Kidney epithelial cell (primary cell): ENCODE results near the gene KCNE3. TPM values are rescaled to one million over a fixed set of nuclear protein-coding genes. Genes with fewer than 3 reads are reported as not detected.

ENCODE experiments used
- DNase-seq: peaks from one replicate; pipeline ENCODE4 v3.0.0-alpha.2; 2010; ENCODE audit warnings: low read depth
- H3K27me3 ChIP-seq: 2 replicates; pipeline ENCODE4 v1.6.0; 2011; ENCODE audit warnings: low read length; ENCODE audit not compliant: control insufficient read depth, insufficient read depth
- H3K36me3 ChIP-seq: 2 replicates; pipeline ENCODE4 v1.5.1; 2011; ENCODE audit warnings: low read length; ENCODE audit not compliant: control insufficient read depth, insufficient read depth
- H3K4me3 ChIP-seq: 2 replicates; pipeline ENCODE4 v1.5.1; 2011; ENCODE audit warnings: low read depth, mild to moderate bottlenecking, control low read depth, low read length
- total RNA-seq: library from RNA; depleted of rRNA; stranded (reverse); fragments of >200 nt; gene quantifications from 2 replicates; pipeline ENCODE4 v1.2.3, GENCODE V29; 2015
- TF ChIP-seq, protein P1 (sequence below): IDR thresholded peaks from 2 replicates; pipeline ENCODE4 v1.5.1; 2011; ENCODE audit warnings: mild to moderate bottlenecking, moderate library complexity, low read length, control low read depth, inconsistent platforms; ENCODE audit not compliant: insufficient read depth, poor library complexity, severe bottlenecking

Gene KCNE3
- total RNA-seq, 1 donor from 2014 or later: 0.42 TPM

DNA sequence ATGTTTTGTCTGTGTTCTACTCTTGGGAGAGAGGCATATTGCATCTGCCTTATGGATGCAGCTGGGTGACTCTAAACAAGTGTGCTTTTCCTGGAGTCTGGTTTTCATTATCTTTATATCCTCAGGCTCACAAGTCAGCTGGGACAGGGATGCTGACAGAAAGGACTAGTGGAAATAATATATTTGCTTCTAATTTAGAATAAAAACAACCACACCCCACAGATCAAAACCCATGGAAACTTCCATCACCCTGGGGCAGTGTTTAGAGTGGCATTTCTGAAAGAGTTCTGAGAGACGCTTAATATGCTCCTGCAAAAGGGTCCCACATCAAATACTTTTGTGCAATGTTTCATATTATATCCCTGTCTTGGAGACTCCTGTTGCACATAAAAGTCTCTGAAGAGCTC is 20.8 kb downstream of the KCNE3 start:
- H3K36me3 ChIP-seq: no peaks in the 10 kb centered on the region
- no peaks in the 10 kb centered on the region for H3K27me3 ChIP-seq
- no peak overlapping the region for H3K4me3 ChIP-seq
- no peak for DNase-seq
- TF ChIP-seq, protein P1, sequence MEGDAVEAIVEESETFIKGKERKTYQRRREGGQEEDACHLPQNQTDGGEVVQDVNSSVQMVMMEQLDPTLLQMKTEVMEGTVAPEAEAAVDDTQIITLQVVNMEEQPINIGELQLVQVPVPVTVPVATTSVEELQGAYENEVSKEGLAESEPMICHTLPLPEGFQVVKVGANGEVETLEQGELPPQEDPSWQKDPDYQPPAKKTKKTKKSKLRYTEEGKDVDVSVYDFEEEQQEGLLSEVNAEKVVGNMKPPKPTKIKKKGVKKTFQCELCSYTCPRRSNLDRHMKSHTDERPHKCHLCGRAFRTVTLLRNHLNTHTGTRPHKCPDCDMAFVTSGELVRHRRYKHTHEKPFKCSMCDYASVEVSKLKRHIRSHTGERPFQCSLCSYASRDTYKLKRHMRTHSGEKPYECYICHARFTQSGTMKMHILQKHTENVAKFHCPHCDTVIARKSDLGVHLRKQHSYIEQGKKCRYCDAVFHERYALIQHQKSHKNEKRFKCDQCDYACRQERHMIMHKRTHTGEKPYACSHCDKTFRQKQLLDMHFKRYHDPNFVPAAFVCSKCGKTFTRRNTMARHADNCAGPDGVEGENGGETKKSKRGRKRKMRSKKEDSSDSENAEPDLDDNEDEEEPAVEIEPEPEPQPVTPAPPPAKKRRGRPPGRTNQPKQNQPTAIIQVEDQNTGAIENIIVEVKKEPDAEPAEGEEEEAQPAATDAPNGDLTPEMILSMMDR: no peak

DNA sequence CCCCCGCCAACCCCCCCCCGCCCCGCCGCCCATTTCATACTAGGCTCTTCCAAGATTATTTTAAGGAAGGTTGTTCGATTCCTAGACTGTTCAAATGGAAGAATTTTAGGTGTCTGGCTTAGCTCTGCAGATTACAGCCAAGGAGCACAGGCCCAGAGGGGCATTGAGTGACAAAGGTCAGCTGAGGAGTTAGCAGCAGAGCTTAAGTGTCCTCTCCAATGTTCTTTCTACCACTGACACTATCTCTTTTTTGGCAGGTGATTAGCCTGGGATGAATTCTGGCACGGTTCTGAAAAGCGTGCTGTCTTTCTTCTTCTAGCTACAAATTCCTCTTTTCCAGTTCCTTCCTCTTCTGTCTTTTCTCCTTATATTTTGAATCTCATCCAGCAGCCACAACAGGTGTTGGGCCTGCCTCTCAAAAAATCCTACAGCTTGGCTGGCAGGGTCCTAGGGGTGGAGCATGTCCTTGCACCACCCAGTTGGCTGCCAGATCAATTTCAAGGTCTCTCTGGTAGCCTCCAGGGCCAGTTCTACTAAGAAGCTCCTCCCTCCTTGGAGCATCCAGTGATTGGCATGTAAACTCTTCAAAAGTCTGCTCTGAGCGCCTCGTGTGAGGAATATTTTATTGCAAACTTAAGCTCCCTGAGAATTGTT is 23.0 kb downstream of the KCNE3 start:
- Histone ChIP-seq H3K36me3 (no peaks in the 10 kb centered on the region), H3K27me3 (no peaks in the 10 kb centered on the region), H3K4me3 (no peak overlapping the region)
- TF ChIP-seq, protein P1: no peak
- no peak for DNase-seq

DNA sequence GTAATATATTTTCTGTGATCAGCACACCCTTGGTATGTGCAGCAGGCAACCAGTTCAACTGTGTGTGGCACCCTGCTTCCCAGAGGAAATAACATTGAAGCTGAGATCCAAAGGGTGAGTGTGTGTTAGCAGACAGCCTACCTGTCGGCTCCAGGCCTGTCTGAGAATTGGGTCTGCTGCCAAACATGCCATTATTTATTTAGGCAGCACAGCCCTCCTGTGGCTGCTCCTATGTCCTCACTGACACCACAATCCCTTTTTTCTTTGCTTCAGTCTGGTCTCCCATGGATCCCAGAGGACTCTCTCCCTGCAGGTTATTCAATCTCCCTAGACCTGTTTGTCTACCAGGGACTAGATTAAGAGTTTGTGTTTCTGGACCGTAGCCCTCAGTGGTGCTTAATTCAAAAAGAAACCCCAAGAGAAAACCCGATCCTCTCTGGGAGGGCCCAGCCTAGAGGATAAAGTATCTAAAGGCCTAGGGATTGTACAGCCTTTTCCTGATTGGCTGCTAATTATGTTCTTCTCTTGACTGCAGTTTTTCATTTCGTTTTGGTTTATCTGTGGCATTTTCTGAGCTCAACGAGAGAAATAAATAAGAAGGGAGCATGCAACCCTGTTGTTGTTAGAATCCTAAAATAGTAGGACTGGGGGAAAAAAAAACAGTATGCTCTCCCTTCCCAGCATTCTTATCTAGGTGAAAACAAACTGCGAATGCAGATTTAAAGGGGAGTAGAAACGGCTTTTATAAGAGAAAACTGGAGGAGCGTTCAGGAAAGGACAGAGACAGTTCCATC is 24.1 kb downstream of the KCNE3 start:
- Histone ChIP-seq H3K4me3 (no peak overlapping the region), H3K36me3 (no peaks in the 10 kb centered on the region), H3K27me3 (no peaks in the 10 kb centered on the region)
- TF ChIP-seq, protein P1: peak; percentile 32
- DNase-seq: no peak

DNA sequence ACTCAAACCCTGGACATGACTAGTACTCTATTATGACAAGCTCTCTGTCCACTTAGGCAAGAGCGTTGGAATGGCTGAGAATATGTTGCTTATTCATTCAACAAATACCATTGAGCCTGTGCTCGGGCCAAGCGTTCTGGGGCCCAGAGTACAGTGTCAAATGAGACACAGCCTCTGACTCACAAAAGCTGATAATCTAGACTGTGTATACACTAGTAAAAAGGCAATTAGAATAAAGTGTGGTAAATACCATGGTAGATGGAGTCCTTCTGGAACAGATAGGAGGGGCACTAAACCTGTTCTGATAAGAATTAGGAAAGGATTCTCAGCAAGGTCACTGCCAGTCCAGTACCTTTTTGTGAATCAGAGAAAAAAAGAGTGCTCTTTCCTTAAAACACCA is 24.7 kb downstream of the KCNE3 start:
- no peaks in the 10 kb centered on the region for H3K36me3 ChIP-seq
- DNase-seq: no peak
- TF ChIP-seq, protein P1: no peak

DNA sequence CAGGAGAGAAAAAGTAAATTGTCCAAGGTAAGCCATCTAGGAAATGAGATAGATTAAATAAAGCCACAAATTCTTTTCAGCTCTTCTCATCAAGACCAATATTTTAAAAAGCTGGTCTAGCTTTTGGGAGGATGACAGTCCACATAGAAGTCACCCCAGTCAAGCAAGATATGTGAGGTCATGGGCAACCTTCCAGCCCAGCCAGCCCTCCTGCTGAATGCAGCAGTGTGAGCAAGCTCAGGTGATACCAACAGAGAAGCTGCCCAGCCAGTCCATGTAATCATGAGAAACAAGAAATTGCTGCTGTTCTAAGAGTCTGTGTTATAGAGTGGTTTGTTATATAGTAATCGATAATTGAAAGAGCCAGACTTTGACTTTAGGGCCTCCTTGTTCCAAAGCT is 28.7 kb downstream of the KCNE3 start:
- H3K27me3 ChIP-seq: no peaks in the 10 kb centered on the region
- H3K36me3 ChIP-seq: no peaks in the 10 kb centered on the region
- no peak overlapping the region for H3K4me3 ChIP-seq
- no peak for DNase-seq
- TF ChIP-seq, protein P1: no peak

More for the DNA sequence above, 24.7 kb downstream of the KCNE3 start:
- H3K27me3 ChIP-seq: no peaks in the 10 kb centered on the region
- H3K4me3 ChIP-seq: no peak overlapping the region
